A549 (cell line): ENCODE results near the gene LUZP1. TPM values are rescaled to one million over a fixed set of nuclear protein-coding genes. Genes with fewer than 3 reads are reported as not detected.

Experiments
- ATAC-seq, 2 experiments: fragments of 200-7000 bp in 1 of 2; fragments of >200 bp in 1 of 2; cut with Nextera tagmentation in 1 of 2; cut with Tn5 transposase in 1 of 2; 3 replicates each; pipeline versions ENCODE4 v1.8.0 to v1.9.1; 2018 to 2020; ENCODE audit warnings: mild to moderate bottlenecking in 1 of 2, moderate library complexity in 1 of 2
- CTCF ChIA-PET: fragments of 300-600 bp; sonication (Branson Sonifier 250); formaldehyde crosslinking; extraction: SDS; loops from one replicate; lab custom pipeline; 2021; ENCODE audit warnings: antibody characterized with exemption, inconsistent platforms; lab: Yijun Ruan, JAX
- POLR2A ChIA-PET: fragments of 350-600 bp; formaldehyde crosslinking; extraction: SDS; loops from one replicate; lab custom pipeline; 2021; ENCODE audit warnings: antibody characterized with exemption, inconsistent platforms; lab: Yijun Ruan, JAX
- DNase-seq, 2 experiments: peaks; one replicate each; pipeline versions ENCODE4 v3.0.0 to v3.0.0-alpha.2; 2011 to 2016; ENCODE audit warnings: low read depth in 1 of 2, low spot score in 1 of 2
- FAIRE-seq: peaks from 2 replicates; lab custom pipeline; 2011; peaks lifted over from hg19 to GRCh38; lab: Jason Lieb, UNC
- H3K27ac ChIP-seq, 2 experiments: fragments of >200 bp; sonication (Bioruptor Twin); formaldehyde crosslinking; 3 replicates each; pipeline ENCODE4 v1.5.1; 2016 to 2017
- H3K4me1 ChIP-seq: fragments of >200 bp; sonication (Bioruptor Twin); formaldehyde crosslinking; 3 replicates; pipeline ENCODE4 v1.6.1; 2016
- H3K4me2 ChIP-seq: fragments of >200 bp; sonication (Bioruptor Twin); formaldehyde crosslinking; 3 replicates; pipeline ENCODE4 v1.6.1; 2016
- H3K4me3 ChIP-seq: fragments of >200 bp; sonication (Bioruptor Twin); formaldehyde crosslinking; 3 replicates; pipeline ENCODE4 v1.5.1; 2016
- H3K9me3 ChIP-seq: fragments of >200 bp; sonication (Bioruptor Twin); formaldehyde crosslinking; 3 replicates; pipeline ENCODE4 v1.6.1; 2016
- BCL3 ChIP-seq: fragments of >200 bp; sonication (Bioruptor Twin); formaldehyde crosslinking; IDR thresholded peaks from 3 replicates; pipeline ENCODE4 v1.6.1; 2016
- CBX2 ChIP-seq: fragments of 200-600 bp; sonication (generic); IDR thresholded peaks from 2 replicates; pipeline ENCODE4 v1.6.1; 2016; ENCODE audit warnings: low read depth, mild to moderate bottlenecking, borderline replicate concordance
- CEBPB ChIP-seq, 2 experiments: fragments of >200 bp in 1 of 2; sonication (Bioruptor Twin) in 1 of 2; formaldehyde crosslinking in 1 of 2; IDR thresholded peaks; 2 replicates each; pipeline ENCODE4 v1.6.1; 2012 to 2016
- CHD2 ChIP-seq: fragments of 150-350 bp; IDR thresholded peaks from 2 replicates; pipeline ENCODE4 v1.6.1; 2014; ENCODE audit warnings: low read length; ENCODE audit not compliant: partially characterized antibody
- E2F6 ChIP-seq: IDR thresholded peaks from 2 replicates; pipeline ENCODE4 v1.6.1; 2012; ENCODE audit warnings: low read depth, borderline replicate concordance
- EHF ChIP-seq: fragments of 250-450 bp; sonication (Bioruptor Pico); IDR thresholded peaks from 2 replicates; pipeline ENCODE4 v1.5.0; 2020; ENCODE audit warnings: mild to moderate bottlenecking
- EHMT2 ChIP-seq: fragments of 200-600 bp; sonication (generic); IDR thresholded peaks from 2 replicates; pipeline ENCODE4 v1.6.1; 2016; ENCODE audit warnings: antibody characterized with exemption, low read depth, mild to moderate bottlenecking, moderate library complexity
- ELK1 ChIP-seq: fragments of 150-350 bp; IDR thresholded peaks from 2 replicates; pipeline ENCODE4 v1.6.1; 2014; ENCODE audit warnings: low read depth, mild to moderate bottlenecking, low read length
- HEYL ChIP-seq: fragments of 250-450 bp; sonication (Bioruptor Pico); IDR thresholded peaks from 2 replicates; pipeline ENCODE4 v1.8.0; 2021; ENCODE audit warnings: mild to moderate bottlenecking, moderate library complexity
- HMGXB4 ChIP-seq: fragments of 250-450 bp; sonication (Bioruptor Pico); IDR thresholded peaks from 2 replicates; pipeline ENCODE4 v1.5.0; 2021; ENCODE audit warnings: mild to moderate bottlenecking, moderate library complexity, borderline replicate concordance
- HOXB5 ChIP-seq: fragments of 250-450 bp; sonication (Bioruptor Pico); IDR thresholded peaks from 2 replicates; pipeline ENCODE4 v1.5.0; 2020; ENCODE audit warnings: mild to moderate bottlenecking, moderate library complexity
- JUNB ChIP-seq: fragments of >200 bp; sonication (Bioruptor Twin); formaldehyde crosslinking; IDR thresholded peaks from 2 replicates; pipeline ENCODE4 v1.6.1; 2016
- KDM1A ChIP-seq: fragments of 200-600 bp; sonication (generic); IDR thresholded peaks from 2 replicates; pipeline ENCODE4 v1.6.1; 2016; ENCODE audit warnings: low read depth, mild to moderate bottlenecking
- KDM5A ChIP-seq: fragments of 200-600 bp; sonication (generic); IDR thresholded peaks from 2 replicates; pipeline ENCODE4 v1.6.1; 2016; ENCODE audit warnings: antibody characterized with exemption, mild to moderate bottlenecking
- MAFK ChIP-seq: fragments of 450-650 bp; IDR thresholded peaks from 2 replicates; pipeline ENCODE4 v1.6.1; 2014; ENCODE audit not compliant: partially characterized antibody
- MAX ChIP-seq: IDR thresholded peaks from 2 replicates; pipeline ENCODE4 v1.6.1; 2012
- MAZ ChIP-seq: fragments of 150-350 bp; IDR thresholded peaks from 2 replicates; pipeline ENCODE4 v1.6.1; 2014; ENCODE audit warnings: antibody characterized with exemption, low read depth, low read length, borderline replicate concordance
- NFE2L2 ChIP-seq: fragments of 150-350 bp; conservative IDR thresholded peaks from 2 replicates; pipeline ENCODE4 v1.6.1; 2014; ENCODE audit warnings: low read length
- NPAS2 ChIP-seq: fragments of 250-450 bp; sonication (Bioruptor Pico); IDR thresholded peaks from 2 replicates; pipeline ENCODE4 v1.8.0; 2022; ENCODE audit warnings: mild to moderate bottlenecking, moderate library complexity, borderline replicate concordance
- NR3C1 ChIP-seq: fragments of >200 bp; sonication (Bioruptor Twin); formaldehyde crosslinking; IDR thresholded peaks from 3 replicates; pipeline ENCODE4 v1.6.1; 2017
- POLR2A ChIP-seq: IDR thresholded peaks from 2 replicates; pipeline ENCODE4 v1.6.1; 2012; ENCODE audit warnings: mild to moderate bottlenecking, low read length
- POLR2AphosphoS2 ChIP-seq: conservative IDR thresholded peaks from 2 replicates; pipeline ENCODE4 v1.6.1; 2012; ENCODE audit warnings: low read length, improper control_type of control experiment, inconsistent platforms
- RARB ChIP-seq: fragments of 250-450 bp; sonication (Bioruptor Pico); IDR thresholded peaks from 2 replicates; pipeline ENCODE4 v1.8.0; 2021; ENCODE audit warnings: mild to moderate bottlenecking, moderate library complexity
- RCOR1 ChIP-seq: fragments of 150-350 bp; IDR thresholded peaks from 2 replicates; pipeline ENCODE4 v1.6.1; 2014; ENCODE audit warnings: antibody characterized with exemption, low read length, low read depth
- TFCP2L1 ChIP-seq: fragments of 250-450 bp; sonication (Bioruptor Pico); IDR thresholded peaks from 2 replicates; pipeline ENCODE4 v1.5.0; 2021; ENCODE audit warnings: mild to moderate bottlenecking
- USF2 ChIP-seq: fragments of 450-650 bp; IDR thresholded peaks from 2 replicates; pipeline ENCODE4 v1.6.1; 2014; ENCODE audit warnings: antibody characterized with exemption
- WGBS: methylation state at CpG from one replicate; pipeline ENCODE4 v1.1.6; 2017; ENCODE audit errors: missing lambda C conversion rate; 5-methylcytosine and 5-hydroxymethylcytosine counted together
- polyA plus RNA-seq, 4 experiments: library from polyadenylated mRNA; depleted of rRNA in 3 of 4; stranded (reverse); fragments of >200 nt; fragmentation: RNase III in 1 of 4; extraction: RNeasy Plus Mini Kit Qiagen cat#74134 plus additional on column Dnase treatment in 1 of 4; gene quantifications; 2 replicates in 3 of 4; 3 replicates in 1 of 4; pipeline ENCODE4 v1.2.3, GENCODE V29; 2011 to 2017

The LUZP1 gene
- polyA plus RNA-seq, 2 of the 4 experiments (the other 2 are of a cell fraction), result 18.2 to 26.2 TPM

- FAIRE-seq, result no peak
- H3K4me1 ChIP-seq, result peaks cover 60% of the 10 kb centered on the region
- peak; percentile 8 for TF ChIP-seq MAFK
- no peak for TF ChIP-seq POLR2AphosphoS2
- TF ChIP-seq, all 56 proteins: peak for 1
- 89% methylated on average over 4 of the region's 4 CpGs for WGBS
- Histone ChIP-seq H3K4me3 (no peak overlapping the region), H3K9me3 (no peaks in the 10 kb centered on the region), H3K4me2 (0 out of 3 replicates have a peak overlapping the region, but pooled peaks have one; percentile 3), H3K27ac (peak overlapping the region in 1 of 2 experiments; percentile 2; a peak in 1 of 6 replicates)
- no peak for DNase-seq
- ATAC-seq, result no peak
- POLR2A ChIA-PET, result no interaction called here
- CTCF ChIA-PET, result no interaction called here
Measured at GRCh38 chr1:23125489-23125888, 43.2 kb downstream of the LUZP1 start.

- 89% methylated on average over 4 of the region's 4 CpGs for WGBS
- FAIRE-seq (no peak), DNase-seq (no peak), ATAC-seq (no peak)
- no peak for TF ChIP-seq HEYL (CRISPR knock-in tag)
- TF ChIP-seq RCOR1, result no peak
- TF ChIP-seq USF2, result no peak
- TF ChIP-seq MAZ, result no peak
- TF ChIP-seq JUNB, result no peak
- TF ChIP-seq CHD2, result no peak
- TF ChIP-seq KDM5A, result no peak
- no peak for TF ChIP-seq NFE2L2
- TF ChIP-seq CEBPB (IDR thresholded peaks at IDR 0.05), result no peak
- TF ChIP-seq EHMT2, result no peak
- no peak for TF ChIP-seq HOXB5 (CRISPR knock-in tag)
- TF ChIP-seq HMGXB4 (CRISPR knock-in tag), result no peak
- no peak for TF ChIP-seq MAX
- no peak for TF ChIP-seq ELK1
- TF ChIP-seq CBX2, result no peak
- H3K27ac ChIP-seq, result no peak overlapping the region
- peak overlapping the region; percentile 56; the same call in 2 of the 3 replicates for H3K4me2 ChIP-seq
- no peaks in the 10 kb centered on the region for H3K9me3 ChIP-seq
- peaks cover 56% of the 10 kb centered on the region for H3K4me1 ChIP-seq
- ChIA-PET CTCF (interaction anchor here (1.4 kb wide), 1 partner anchor 24 kb away, joined by 4 read pairs; no protein-coding TSS in a partner anchor), POLR2A (no interaction called here)
- H3K4me3 ChIP-seq, result no peak overlapping the region
Measured at GRCh38 chr1:23124259-23125026, 44.2 kb downstream of the LUZP1 start.

GRCh38 chr1:23123528-23123927 lies 45.1 kb downstream of the LUZP1 start:
- Histone ChIP-seq H3K4me1 (peaks cover 62% of the 10 kb centered on the region), H3K4me2 (peak overlapping the region; percentile 56), H3K9me3 (no peaks in the 10 kb centered on the region), H3K27ac (peak overlapping the region in 1 of 2 experiments; percentile 43; a peak in 1 of 6 replicates), H3K4me3 (no peak overlapping the region)
- ChIA-PET POLR2A (no interaction called here), CTCF (interaction anchor here (1.4 to 1.6 kb wide), 2 partner anchors 12 to 23 kb away, joined by 3 to 4 read pairs; no protein-coding TSS in a partner anchor)
- ATAC-seq (no peak), DNase-seq (no peak), FAIRE-seq (no peak)
- TF ChIP-seq NFE2L2 (no peak), BCL3 (no peak), CBX2 (no peak), POLR2A (no peak), NPAS2 (no peak), RARB (CRISPR knock-in tag) (no peak), NR3C1 (no peak), E2F6 (no peak), KDM1A (no peak), KDM5A (no peak), EHF (CRISPR knock-in tag) (no peak), JUNB (no peak), HOXB5 (CRISPR knock-in tag) (no peak), ELK1 (no peak), TFCP2L1 (CRISPR knock-in tag) (no peak)
